ENCODE measurements around the gene CLIC3. TPM values are rescaled to one million over a fixed set of nuclear protein-coding genes. Genes with fewer than 3 reads are reported as not detected.

The CLIC3 gene
- total and polyA plus RNA-seq, 2 donors from 2014 or later = 2.1 to 4.0 TPM

- peak overlapping the region; percentile 55 to 57 for H3K27ac ChIP-seq (ENCODE audit: low read depth in 2 of 2, low read length in 2 of 2)
- DNase-seq = peak; percentile 95 to 97 (median 96)
- intact Hi-C loops (cut with DNase I) = loop anchor here (10.0 kb wide), 1 partner anchor 71 kb away; the partner anchor contains the start of gene LCN12
- peaks cover 0 to 38% (median 20%) of the 10 kb centered on the region in 3 donors for H3K4me1 ChIP-seq (ENCODE audit: control insufficient read depth in 2 of 3, insufficient read depth in 2 of 3, low read depth in 1 of 3, low read length in 3 of 3)
- no peaks in the 10 kb centered on the region for H3K9me3 ChIP-seq (ENCODE audit: control insufficient read depth in 2 of 3, insufficient read depth in 1 of 3, low read length in 3 of 3)
- no peaks in the 10 kb centered on the region for H3K27me3 ChIP-seq (ENCODE audit: control insufficient read depth, insufficient read depth, low read length)
- no peak overlapping the region for H3K4me3 ChIP-seq (ENCODE audit: low read length in 3 of 3)
- no peak for FAIRE-seq
- H3K9ac ChIP-seq (ENCODE audit: low read length in 3 of 3) = peak overlapping the region in 1 of 3 donors; percentile 26
- no peaks in the 10 kb centered on the region for H3K36me3 ChIP-seq (ENCODE audit: control insufficient read depth in 2 of 3, insufficient read depth in 3 of 3, low read length in 3 of 3)
- TF ChIP-seq, protein P1, sequence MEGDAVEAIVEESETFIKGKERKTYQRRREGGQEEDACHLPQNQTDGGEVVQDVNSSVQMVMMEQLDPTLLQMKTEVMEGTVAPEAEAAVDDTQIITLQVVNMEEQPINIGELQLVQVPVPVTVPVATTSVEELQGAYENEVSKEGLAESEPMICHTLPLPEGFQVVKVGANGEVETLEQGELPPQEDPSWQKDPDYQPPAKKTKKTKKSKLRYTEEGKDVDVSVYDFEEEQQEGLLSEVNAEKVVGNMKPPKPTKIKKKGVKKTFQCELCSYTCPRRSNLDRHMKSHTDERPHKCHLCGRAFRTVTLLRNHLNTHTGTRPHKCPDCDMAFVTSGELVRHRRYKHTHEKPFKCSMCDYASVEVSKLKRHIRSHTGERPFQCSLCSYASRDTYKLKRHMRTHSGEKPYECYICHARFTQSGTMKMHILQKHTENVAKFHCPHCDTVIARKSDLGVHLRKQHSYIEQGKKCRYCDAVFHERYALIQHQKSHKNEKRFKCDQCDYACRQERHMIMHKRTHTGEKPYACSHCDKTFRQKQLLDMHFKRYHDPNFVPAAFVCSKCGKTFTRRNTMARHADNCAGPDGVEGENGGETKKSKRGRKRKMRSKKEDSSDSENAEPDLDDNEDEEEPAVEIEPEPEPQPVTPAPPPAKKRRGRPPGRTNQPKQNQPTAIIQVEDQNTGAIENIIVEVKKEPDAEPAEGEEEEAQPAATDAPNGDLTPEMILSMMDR (IDR thresholded peaks at IDR 0.05; ENCODE audit: borderline replicate concordance, extremely low read depth, insufficient read depth) = no peak
These were observed 29.2 kb upstream of the CLIC3 start for GRCh38 chr9:137025517-137025966.

GRCh38 chr9:137023583-137023991, 27.2 kb upstream of the CLIC3 start:
- DNase-seq (no peak), FAIRE-seq (no peak)
- no peaks in the 10 kb centered on the region for H3K27me3 ChIP-seq (ENCODE audit: control insufficient read depth, insufficient read depth, low read length)
- TF ChIP-seq, protein P1 (IDR thresholded peaks at IDR 0.05; ENCODE audit: borderline replicate concordance, extremely low read depth, insufficient read depth) = no peak
- H3K36me3 ChIP-seq (ENCODE audit: control insufficient read depth in 2 of 3, insufficient read depth in 3 of 3, low read length in 3 of 3) = no peaks in the 10 kb centered on the region
- H3K27ac ChIP-seq (ENCODE audit: low read depth in 2 of 2, low read length in 2 of 2) = no peak overlapping the region
- no peak overlapping the region for H3K9ac ChIP-seq (ENCODE audit: low read length in 3 of 3)
- intact Hi-C loops (cut with DNase I) = loop anchor here (10.0 kb wide), 1 partner anchor 69 kb away; the partner anchor contains the start of gene LCN12
- H3K4me3 ChIP-seq (ENCODE audit: low read length in 3 of 3) = no peak overlapping the region
- H3K4me1 ChIP-seq (ENCODE audit: control insufficient read depth in 2 of 3, insufficient read depth in 2 of 3, low read depth in 1 of 3, low read length in 3 of 3) = peaks cover 0 to 25% (median 11%) of the 10 kb centered on the region in 3 donors
- H3K9me3 ChIP-seq (ENCODE audit: control insufficient read depth in 2 of 3, insufficient read depth in 1 of 3, low read length in 3 of 3) = no peaks in the 10 kb centered on the region

DNA sequence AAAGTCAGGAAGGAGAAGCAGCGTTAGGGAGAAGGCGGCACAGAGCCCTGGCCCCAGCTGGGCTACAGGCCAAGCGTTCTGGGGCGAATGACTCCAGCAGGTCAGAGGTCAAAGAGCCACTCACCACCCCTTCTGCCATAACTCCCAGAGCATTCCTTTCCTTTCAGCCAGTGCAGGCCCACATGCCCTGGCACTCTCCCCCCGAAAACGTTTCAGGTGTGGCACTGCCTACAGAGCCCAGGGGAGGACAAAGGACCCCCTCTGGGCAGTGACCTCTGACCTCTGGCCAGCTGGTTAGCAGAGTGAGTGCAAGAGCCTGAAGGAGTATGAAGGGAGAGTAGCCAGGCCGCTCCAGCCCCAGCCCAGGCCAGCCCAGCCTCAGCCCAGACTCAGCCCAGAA, 26.8 kb upstream of the CLIC3 start:
- TF ChIP-seq, protein P1 (IDR thresholded peaks at IDR 0.05; ENCODE audit: borderline replicate concordance, extremely low read depth, insufficient read depth) = no peak
- Histone ChIP-seq H3K9ac (ENCODE audit: low read length in 3 of 3) (no peak overlapping the region), H3K27me3 (ENCODE audit: control insufficient read depth, insufficient read depth, low read length) (no peaks in the 10 kb centered on the region), H3K27ac (ENCODE audit: low read depth in 2 of 2, low read length in 2 of 2) (no peak overlapping the region), H3K9me3 (ENCODE audit: control insufficient read depth in 2 of 3, insufficient read depth in 1 of 3, low read length in 3 of 3) (no peaks in the 10 kb centered on the region), H3K4me1 (ENCODE audit: control insufficient read depth in 2 of 3, insufficient read depth in 2 of 3, low read depth in 1 of 3, low read length in 3 of 3) (peaks cover 0 to 22% (median 10%) of the 10 kb centered on the region in 3 donors), H3K4me3 (ENCODE audit: low read length in 3 of 3) (no peak overlapping the region), H3K36me3 (ENCODE audit: control insufficient read depth in 2 of 3, insufficient read depth in 3 of 3, low read length in 3 of 3) (no peaks in the 10 kb centered on the region)
- no peak for DNase-seq
- intact Hi-C loops (cut with DNase I) = loop anchor here (10.0 kb wide), 1 partner anchor 68 kb away; the partner anchor contains the start of gene LCN12
- FAIRE-seq = no peak

DNA sequence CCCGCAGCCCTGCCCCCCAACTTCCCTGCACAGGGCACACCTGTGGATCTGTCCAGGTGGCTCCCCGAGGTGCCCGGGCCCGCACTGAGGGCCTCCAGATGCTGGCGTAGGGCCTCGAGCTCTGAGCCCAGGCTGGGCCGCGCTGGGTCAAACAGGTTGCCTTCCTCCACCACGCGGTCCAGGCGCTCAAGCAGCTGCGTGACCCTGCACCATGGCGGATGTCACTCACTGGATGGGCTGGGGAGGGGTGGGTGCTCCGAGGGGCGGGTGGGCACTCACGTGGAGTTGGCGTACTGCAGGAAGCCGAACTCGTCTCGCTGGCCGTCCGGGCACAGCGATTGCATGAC, 26.3 kb upstream of the CLIC3 start:
- no peak for FAIRE-seq
- no peak overlapping the region for H3K4me3 ChIP-seq (ENCODE audit: low read length in 3 of 3)
- TF ChIP-seq, protein P1 (IDR thresholded peaks at IDR 0.05; ENCODE audit: borderline replicate concordance, extremely low read depth, insufficient read depth) = no peak
- intact Hi-C loops (cut with DNase I) = loop anchor here (10.0 kb wide), 1 partner anchor 68 kb away; the partner anchor contains the start of gene LCN12
- no peaks in the 10 kb centered on the region for H3K36me3 ChIP-seq (ENCODE audit: control insufficient read depth in 2 of 3, insufficient read depth in 3 of 3, low read length in 3 of 3)
- DNase-seq = no peak
- no peaks in the 10 kb centered on the region for H3K27me3 ChIP-seq (ENCODE audit: control insufficient read depth, insufficient read depth, low read length)
- H3K4me1 ChIP-seq (ENCODE audit: control insufficient read depth in 2 of 3, insufficient read depth in 2 of 3, low read depth in 1 of 3, low read length in 3 of 3) = peaks cover 0 to 22% (median 10%) of the 10 kb centered on the region in 3 donors
- H3K27ac ChIP-seq (ENCODE audit: low read depth in 2 of 2, low read length in 2 of 2) = no peak overlapping the region
- H3K9me3 ChIP-seq (ENCODE audit: control insufficient read depth in 2 of 3, insufficient read depth in 1 of 3, low read length in 3 of 3) = no peaks in the 10 kb centered on the region
- no peak overlapping the region for H3K9ac ChIP-seq (ENCODE audit: low read length in 3 of 3)

All from kidney (tissue), 14 donors.